Measurements from ENCODE around the gene SLC38A10.

- no peak for TF ChIP-seq CTCF (conservative IDR thresholded peaks at IDR 0.05; ENCODE audit: low read length)
- TF ChIP-seq EZH2phosphoT487 (IDR thresholded peaks at IDR 0.05; ENCODE audit: borderline replicate concordance, low read depth, low read length), result no peak
Observed at GRCh38 chr17:81241203-81241602, 53.9 kb downstream of the SLC38A10 start.

Data from OCI-LY7 (cell line).